C4-2B (cell line): ENCODE results near the gene R3HDM2.

ENCODE experiments used
- CTCF ChIP-seq: fragments of 450-650 bp; conservative IDR thresholded peaks from 2 replicates; pipeline ENCODE4 v1.5.1; 2017; ENCODE audit warnings: mild to moderate bottlenecking
- ZFX ChIP-seq: fragments of 450-650 bp; IDR thresholded peaks from 2 replicates; pipeline ENCODE4 v1.6.1; 2017

DNA sequence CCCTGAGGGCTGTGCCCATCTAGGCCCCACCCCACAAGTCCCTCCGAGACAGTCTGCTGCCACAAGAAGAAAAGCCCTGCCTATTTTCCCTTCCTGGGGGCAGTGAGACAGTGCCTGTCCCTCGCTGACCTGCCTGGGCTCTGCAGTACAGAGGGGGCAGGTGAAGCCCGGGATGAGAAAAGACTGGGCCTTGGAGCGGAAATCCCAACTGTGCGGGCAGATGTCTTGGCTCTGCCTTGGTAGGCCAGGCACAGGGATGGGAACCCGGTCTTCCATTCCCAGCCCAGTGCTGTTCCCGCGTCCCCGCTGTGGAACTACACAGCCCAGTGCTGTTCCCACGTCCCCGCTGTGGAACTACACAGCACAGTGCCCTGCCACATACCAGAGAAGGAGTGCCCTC, 227.1 kb downstream of the R3HDM2 start:
- TF ChIP-seq CTCF, result no peak
- no peak for TF ChIP-seq ZFX
